Body of pancreas (tissue), 4 donors: ENCODE measurements around the gene TNFAIP8L1. TPM values are rescaled to one million over a fixed set of nuclear protein-coding genes. Genes with fewer than 3 reads are reported as not detected.

Experiments used
- ATAC-seq: fragments of 150-250 bp; one replicate; pipeline ENCODE4 v1.9.1; 2016
- DNase-seq, 4 donors: peaks; one replicate each; pipeline ENCODE4 v3.0.0-alpha.2; 2019
- H3K27ac ChIP-seq, 4 donors: fragments of 200-600 bp; sonication (generic); 1 replicate in 3 of 4; 2 replicates in 1 of 4; pipeline versions ENCODE4 v1.5.1 to v1.6.1; 2016 to 2019; ENCODE audit warnings: mild to moderate bottlenecking in 1 of 4, mixed read lengths in 1 of 4, moderate library complexity in 1 of 4
- H3K27me3 ChIP-seq, 2 donors: fragments of 200-600 bp; sonication (generic); one replicate each; pipeline ENCODE4 v1.6.0; 2016; ENCODE audit warnings: mild to moderate bottlenecking in 1 of 2
- H3K36me3 ChIP-seq, 2 donors: fragments of 200-600 bp; sonication (generic); replicated peaks in 1 of 2; 2 replicates each; pipeline ENCODE4 v1.5.1; 2016; ENCODE audit warnings: low read depth in 2 of 2; ENCODE audit not compliant: insufficient read depth in 1 of 2
- H3K4me1 ChIP-seq: fragments of 200-600 bp; sonication (generic); one replicate; pipeline ENCODE4 v1.6.0; 2016
- H3K4me3 ChIP-seq, 2 donors: fragments of 200-600 bp; sonication (generic); 1 replicate in 1 of 2; 2 replicates in 1 of 2; pipeline ENCODE4 v1.5.1; 2016 to 2019
- H3K9me3 ChIP-seq, 3 donors: fragments of 200-600 bp; sonication (generic); 1 replicate in 2 of 3; 2 replicates in 1 of 3; pipeline ENCODE4 v1.5.1; 2016
- POLR2A ChIP-seq, 3 donors: fragments of 450-650 bp; IDR thresholded peaks; one replicate each; pipeline ENCODE4 v1.6.1; 2016; ENCODE audit warnings: antibody characterized with exemption in 3 of 3, mild to moderate bottlenecking in 2 of 3
- WGBS, 2 donors: methylation state at CpG; one replicate each; pipeline ENCODE4 v1.1.5; 2017; 5-methylcytosine and 5-hydroxymethylcytosine counted together
- intact Hi-C: fragments of 100-400 bp; cut with DNase I; formaldehyde crosslinking; loops from one replicate; pipeline ENCODE4 v1.15.1; 2023
- total RNA-seq, 2 donors: library from RNA; depleted of rRNA; stranded (reverse); fragments of >200 nt; gene quantifications; one replicate each; pipeline ENCODE4 v1.1.0, GENCODE V29; 2016
- TF ChIP-seq, protein P1 (sequence below), 7 experiments: fragments of 450-650 bp in 4 of 7; fragments of 200-600 bp in 3 of 7; sonication (generic) in 3 of 7; IDR thresholded peaks; one replicate each; pipeline ENCODE4 v1.5.1; 2016 to 2019; ENCODE audit warnings: antibody characterized with exemption in 7 of 7

Gene TNFAIP8L1
- total RNA-seq, 2 donors from 2014 or later, result 3.4 to 5.3 TPM

DNA sequence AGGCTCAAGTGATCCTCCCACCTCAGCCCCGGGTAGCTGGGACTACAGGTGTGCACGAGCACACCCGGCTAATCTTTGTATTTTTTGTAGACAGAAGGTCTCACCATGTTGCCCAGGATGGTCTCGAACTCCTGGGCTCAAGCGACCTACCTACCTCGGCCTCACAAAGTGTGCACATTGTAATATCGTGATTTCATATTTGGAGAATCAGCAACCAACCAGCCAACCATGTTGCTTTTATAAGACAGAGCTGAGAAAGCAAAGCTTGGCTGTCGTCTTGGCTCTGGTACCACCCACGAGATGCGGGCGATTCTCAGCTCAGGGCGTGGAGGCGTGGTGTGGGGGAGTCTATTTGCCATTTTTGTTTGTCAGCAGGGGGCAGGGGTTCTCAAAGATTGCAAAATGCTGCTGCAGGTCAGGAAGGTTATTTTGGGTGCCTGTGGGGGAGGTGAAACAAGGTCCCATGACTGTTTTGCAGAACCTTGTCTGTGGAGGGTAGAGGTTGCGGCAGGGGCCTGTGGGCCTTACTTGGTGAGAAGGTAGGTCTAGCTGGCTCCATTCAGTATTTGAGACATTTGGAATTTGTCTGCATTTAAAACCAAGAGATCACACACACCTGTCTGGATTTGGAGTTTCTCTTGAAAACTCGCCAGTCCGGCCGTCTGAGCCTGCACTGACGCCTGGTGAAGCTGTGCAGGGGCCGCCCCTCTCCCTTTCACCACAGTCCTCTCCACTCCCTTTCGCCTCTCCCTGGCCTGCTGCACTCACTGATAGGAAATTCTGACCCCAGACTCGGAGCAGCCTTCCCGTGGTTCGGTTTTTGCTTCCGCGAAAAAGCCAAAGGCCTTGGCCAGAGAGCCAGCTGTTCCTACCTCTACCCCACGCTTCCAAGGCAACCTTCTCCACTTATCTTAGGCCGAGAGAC, 15.4 kb downstream of the TNFAIP8L1 start:
- H3K4me3 ChIP-seq, result no peak overlapping the region
- intact Hi-C loops, result no loop called here
- WGBS, 2 donors, result 72 to 75% methylated on average over 27 of the region's 27 CpGs
- TF ChIP-seq, protein P1, sequence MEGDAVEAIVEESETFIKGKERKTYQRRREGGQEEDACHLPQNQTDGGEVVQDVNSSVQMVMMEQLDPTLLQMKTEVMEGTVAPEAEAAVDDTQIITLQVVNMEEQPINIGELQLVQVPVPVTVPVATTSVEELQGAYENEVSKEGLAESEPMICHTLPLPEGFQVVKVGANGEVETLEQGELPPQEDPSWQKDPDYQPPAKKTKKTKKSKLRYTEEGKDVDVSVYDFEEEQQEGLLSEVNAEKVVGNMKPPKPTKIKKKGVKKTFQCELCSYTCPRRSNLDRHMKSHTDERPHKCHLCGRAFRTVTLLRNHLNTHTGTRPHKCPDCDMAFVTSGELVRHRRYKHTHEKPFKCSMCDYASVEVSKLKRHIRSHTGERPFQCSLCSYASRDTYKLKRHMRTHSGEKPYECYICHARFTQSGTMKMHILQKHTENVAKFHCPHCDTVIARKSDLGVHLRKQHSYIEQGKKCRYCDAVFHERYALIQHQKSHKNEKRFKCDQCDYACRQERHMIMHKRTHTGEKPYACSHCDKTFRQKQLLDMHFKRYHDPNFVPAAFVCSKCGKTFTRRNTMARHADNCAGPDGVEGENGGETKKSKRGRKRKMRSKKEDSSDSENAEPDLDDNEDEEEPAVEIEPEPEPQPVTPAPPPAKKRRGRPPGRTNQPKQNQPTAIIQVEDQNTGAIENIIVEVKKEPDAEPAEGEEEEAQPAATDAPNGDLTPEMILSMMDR (IDR thresholded peaks at IDR 0.05), result no peak
- no peak for TF ChIP-seq POLR2A (IDR thresholded peaks at IDR 0.05)
- DNase-seq (no peak), ATAC-seq (no peak)
- H3K27ac ChIP-seq, result no peak overlapping the region
- no peaks in the 10 kb centered on the region for H3K27me3 ChIP-seq
- H3K9me3 ChIP-seq, result no peaks in the 10 kb centered on the region
- H3K4me1 ChIP-seq, result no peaks in the 10 kb centered on the region
- peaks cover 16 to 23% of the 10 kb centered on the region in 2 donors for H3K36me3 ChIP-seq

DNA sequence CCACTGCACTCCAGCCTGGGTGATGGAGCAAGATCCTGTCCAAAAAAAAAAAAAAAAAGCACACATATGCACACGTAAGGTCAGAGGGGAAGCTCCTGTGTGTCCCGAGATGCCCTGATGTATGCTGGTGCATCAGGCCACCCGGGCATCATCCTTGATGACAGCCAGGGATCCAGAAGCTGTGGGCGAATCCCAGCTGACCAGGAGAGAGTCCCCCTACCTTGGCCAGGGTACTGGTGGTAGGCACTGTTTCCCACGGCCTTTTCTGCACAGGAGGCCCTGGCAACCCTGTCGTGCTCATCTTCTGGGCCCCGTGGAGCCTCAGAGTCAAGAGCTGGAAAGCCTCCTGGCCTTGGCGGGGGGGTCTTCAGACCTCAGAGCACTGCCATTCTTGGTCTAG, 16.8 kb downstream of the TNFAIP8L1 start:
- H3K9me3 ChIP-seq, result no peaks in the 10 kb centered on the region
- no peak overlapping the region for H3K27ac ChIP-seq
- 77 to 81% methylated on average over 4 to 8 of the region's 8 CpGs for WGBS, 2 donors
- peaks cover 18 to 31% of the 10 kb centered on the region in 2 donors for H3K36me3 ChIP-seq
- ATAC-seq (no peak), DNase-seq (no peak)
- no peaks in the 10 kb centered on the region for H3K4me1 ChIP-seq
- intact Hi-C loops, result no loop called here
- TF ChIP-seq, protein P1 (IDR thresholded peaks at IDR 0.05), result no peak
- TF ChIP-seq POLR2A (IDR thresholded peaks at IDR 0.05), result no peak
- H3K4me3 ChIP-seq, result no peak overlapping the region
- H3K27me3 ChIP-seq, result no peaks in the 10 kb centered on the region

DNA sequence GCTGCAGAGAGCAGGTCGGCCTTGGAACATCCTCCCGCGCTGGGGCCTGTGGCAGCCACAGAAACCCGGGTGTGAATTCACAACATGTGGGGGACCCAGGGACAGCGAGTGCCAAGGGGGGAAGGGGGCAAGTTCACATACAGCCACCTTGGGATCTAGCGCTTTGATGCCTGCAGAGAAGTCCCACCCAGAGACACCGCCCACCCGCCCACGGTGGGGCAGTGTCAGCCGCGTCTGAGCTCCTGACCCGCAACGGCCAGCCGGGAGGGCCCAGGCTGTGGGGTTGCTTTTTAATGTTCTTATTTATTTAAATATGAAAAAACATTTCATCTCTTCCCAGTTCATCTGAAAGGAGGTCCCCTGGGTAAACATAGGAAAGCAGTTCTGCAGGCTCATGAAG, 17.9 kb downstream of the TNFAIP8L1 start:
- H3K4me3 ChIP-seq, result no peak overlapping the region
- WGBS, 2 donors, result 81 to 86% methylated on average over 14 of the region's 14 CpGs
- no peak for DNase-seq
- H3K27ac ChIP-seq, result no peak overlapping the region
- ATAC-seq, result no peak
- TF ChIP-seq, protein P1 (IDR thresholded peaks at IDR 0.05), result no peak
- TF ChIP-seq POLR2A (IDR thresholded peaks at IDR 0.05), result no peak
- peaks cover 23 to 32% of the 10 kb centered on the region in 2 donors for H3K36me3 ChIP-seq
- no peaks in the 10 kb centered on the region for H3K27me3 ChIP-seq
- intact Hi-C loops, result no loop called here
- H3K9me3 ChIP-seq, result no peaks in the 10 kb centered on the region
- no peaks in the 10 kb centered on the region for H3K4me1 ChIP-seq

DNA sequence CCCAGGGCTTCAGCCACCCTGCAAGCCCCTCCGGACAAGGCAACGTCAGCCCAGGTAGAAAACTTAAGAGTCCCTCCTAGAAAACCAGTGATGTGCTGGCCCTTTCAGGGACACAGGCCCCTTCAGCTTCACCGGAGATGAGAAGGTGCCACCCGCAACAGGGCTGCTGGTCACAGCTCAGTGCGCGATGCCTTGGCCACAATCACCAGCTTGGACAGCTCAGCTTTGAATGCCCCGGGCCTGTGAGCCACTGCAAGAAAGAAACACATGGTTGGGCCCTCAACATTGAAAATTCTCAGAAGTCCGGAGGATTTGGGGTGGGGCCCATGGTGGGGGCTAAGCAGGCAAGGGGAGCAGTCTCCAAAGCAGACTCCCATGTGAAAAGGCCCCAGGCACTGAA, 18.5 kb downstream of the TNFAIP8L1 start:
- H3K9me3 ChIP-seq, result no peaks in the 10 kb centered on the region
- intact Hi-C loops, result no loop called here
- DNase-seq (no peak), ATAC-seq (no peak)
- no peaks in the 10 kb centered on the region for H3K27me3 ChIP-seq
- H3K4me1 ChIP-seq, result no peaks in the 10 kb centered on the region
- H3K27ac ChIP-seq, result no peak overlapping the region
- TF ChIP-seq, protein P1 (IDR thresholded peaks at IDR 0.05), result no peak
- TF ChIP-seq POLR2A (IDR thresholded peaks at IDR 0.05), result no peak
- WGBS, 2 donors, result 93 to 95% methylated on average over 7 to 8 of the region's 8 CpGs
- H3K36me3 ChIP-seq, result peaks cover 27 to 32% of the 10 kb centered on the region in 2 donors
- H3K4me3 ChIP-seq, result no peak overlapping the region
